Activated CD4-positive, alpha-beta memory T cell treated with anti-CD3 and anti-CD28 coated beads, Interleukin-2, amount 10 ng/mL, durations not matched to agents 7 days and 5 days (primary cell): ENCODE measurements around the gene MCTP1. TPM values are rescaled to one million over a fixed set of nuclear protein-coding genes. Genes with fewer than 3 reads are reported as not detected.

Experiments
- CTCF ChIA-PET: fragments of 350-600 bp; sonication (Branson Sonifier 250); formaldehyde crosslinking; loops from one replicate; lab custom pipeline; 2021; ENCODE audit warnings: antibody characterized with exemption, inconsistent platforms; lab: Charles Lee
- POLR2A ChIA-PET: fragments of 350-600 bp; sonication (Branson Sonifier 250); formaldehyde crosslinking; loops from one replicate; lab custom pipeline; 2021; ENCODE audit warnings: antibody characterized with exemption; lab: Charles Lee
- DNase-seq: peaks from one replicate; pipeline ENCODE4 v3.0.0-alpha.2; 2020
- H3K27ac Mint-ChIP-seq: one replicate; pipeline ENCODE4 v1.8.0; 2021; ENCODE audit warnings: mild to moderate bottlenecking, mixed read lengths
- H3K27me3 Mint-ChIP-seq: one replicate; pipeline ENCODE4 v1.8.0; 2021; ENCODE audit warnings: mixed read lengths
- H3K36me3 Mint-ChIP-seq: one replicate; pipeline ENCODE4 v1.8.0; 2021; ENCODE audit warnings: low read depth, mixed read lengths
- H3K4me1 Mint-ChIP-seq: one replicate; pipeline ENCODE4 v1.8.0; 2021; ENCODE audit warnings: mixed read lengths
- H3K4me3 Mint-ChIP-seq: one replicate; pipeline ENCODE4 v1.8.0; 2021; ENCODE audit warnings: mild to moderate bottlenecking, mixed read lengths
- H3K9me3 Mint-ChIP-seq: one replicate; pipeline ENCODE4 v1.8.0; 2021; ENCODE audit warnings: mixed read lengths
- total RNA-seq, 2 experiments: library from RNA; stranded (reverse); gene quantifications; one replicate each; pipeline ENCODE4 v1.2.3, GENCODE V29; 2021

MCTP1 gene
- total RNA-seq, 2 experiments from 2014 or later, result not detected

- CTCF ChIA-PET, result no interaction called here
- DNase-seq, result no peak
- Mint-ChIP-seq H3K4me3 (no peak overlapping the region), H3K27ac (no peak overlapping the region), H3K27me3 (no peaks in the 10 kb centered on the region), H3K9me3 (no peaks in the 10 kb centered on the region), H3K36me3 (no peaks in the 10 kb centered on the region), H3K4me1 (no peaks in the 10 kb centered on the region)
- POLR2A ChIA-PET, result no interaction called here
These were observed 160.8 kb downstream of the MCTP1 start for GRCh38 chr5:95124101-95124500.

- H3K27me3 Mint-ChIP-seq, result no peaks in the 10 kb centered on the region
- POLR2A ChIA-PET, result no interaction called here
- DNase-seq, result no peak
- CTCF ChIA-PET, result no interaction called here
- no peaks in the 10 kb centered on the region for H3K36me3 Mint-ChIP-seq
- H3K4me3 Mint-ChIP-seq, result no peak overlapping the region
- no peaks in the 10 kb centered on the region for H3K4me1 Mint-ChIP-seq
- H3K9me3 Mint-ChIP-seq, result peaks cover 3% of the 10 kb centered on the region
- no peak overlapping the region for H3K27ac Mint-ChIP-seq
These were observed 170.0 kb downstream of the MCTP1 start for GRCh38 chr5:95114902-95115301.

GRCh38 chr5:95114305-95114704 lies 170.6 kb downstream of the MCTP1 start:
- H3K27ac Mint-ChIP-seq, result no peak overlapping the region
- H3K36me3 Mint-ChIP-seq, result no peaks in the 10 kb centered on the region
- H3K27me3 Mint-ChIP-seq, result no peaks in the 10 kb centered on the region
- CTCF ChIA-PET, result no interaction called here
- no peaks in the 10 kb centered on the region for H3K4me1 Mint-ChIP-seq
- H3K9me3 Mint-ChIP-seq, result peaks cover 3% of the 10 kb centered on the region
- POLR2A ChIA-PET, result no interaction called here
- no peak overlapping the region for H3K4me3 Mint-ChIP-seq
- no peak for DNase-seq

- H3K9me3 Mint-ChIP-seq, result peaks cover 3% of the 10 kb centered on the region
- no peaks in the 10 kb centered on the region for H3K27me3 Mint-ChIP-seq
- no peaks in the 10 kb centered on the region for H3K4me1 Mint-ChIP-seq
- CTCF ChIA-PET, result no interaction called here
- no peak overlapping the region for H3K4me3 Mint-ChIP-seq
- no peak for DNase-seq
- no peaks in the 10 kb centered on the region for H3K36me3 Mint-ChIP-seq
- no peak overlapping the region for H3K27ac Mint-ChIP-seq
- POLR2A ChIA-PET, result no interaction called here
These were observed 171.4 kb downstream of the MCTP1 start for GRCh38 chr5:95113489-95113888.

- Mint-ChIP-seq H3K27me3 (no peaks in the 10 kb centered on the region), H3K4me3 (no peak overlapping the region), H3K36me3 (no peaks in the 10 kb centered on the region), H3K27ac (no peak overlapping the region), H3K9me3 (no peaks in the 10 kb centered on the region), H3K4me1 (no peaks in the 10 kb centered on the region)
- CTCF ChIA-PET, result no interaction called here
- POLR2A ChIA-PET, result no interaction called here
- DNase-seq, result no peak
These were observed 173.8 kb downstream of the MCTP1 start for GRCh38 chr5:95111141-95111540.

- ChIA-PET CTCF (no interaction called here), POLR2A (no interaction called here)
- Mint-ChIP-seq H3K36me3 (no peaks in the 10 kb centered on the region), H3K27me3 (no peaks in the 10 kb centered on the region), H3K4me1 (no peaks in the 10 kb centered on the region), H3K27ac (no peak overlapping the region), H3K4me3 (no peak overlapping the region), H3K9me3 (no peaks in the 10 kb centered on the region)
- no peak for DNase-seq
These were observed 174.8 kb downstream of the MCTP1 start for GRCh38 chr5:95110118-95110517.

- POLR2A ChIA-PET, result no interaction called here
- H3K27me3 Mint-ChIP-seq, result no peaks in the 10 kb centered on the region
- DNase-seq, result no peak
- H3K9me3 Mint-ChIP-seq, result no peaks in the 10 kb centered on the region
- CTCF ChIA-PET, result no interaction called here
- no peaks in the 10 kb centered on the region for H3K4me1 Mint-ChIP-seq
- no peak overlapping the region for H3K27ac Mint-ChIP-seq
- no peaks in the 10 kb centered on the region for H3K36me3 Mint-ChIP-seq
- no peak overlapping the region for H3K4me3 Mint-ChIP-seq
These were observed 177.8 kb downstream of the MCTP1 start for GRCh38 chr5:95107138-95107537.

GRCh38 chr5:95105638-95106037 lies 179.3 kb downstream of the MCTP1 start:
- DNase-seq, result no peak
- H3K27ac Mint-ChIP-seq, result no peak overlapping the region
- H3K9me3 Mint-ChIP-seq, result no peaks in the 10 kb centered on the region
- H3K4me1 Mint-ChIP-seq, result no peaks in the 10 kb centered on the region
- H3K27me3 Mint-ChIP-seq, result no peaks in the 10 kb centered on the region
- ChIA-PET CTCF (no interaction called here), POLR2A (no interaction called here)
- no peaks in the 10 kb centered on the region for H3K36me3 Mint-ChIP-seq
- no peak overlapping the region for H3K4me3 Mint-ChIP-seq

GRCh38 chr5:95102687-95103086 lies 182.2 kb downstream of the MCTP1 start:
- H3K36me3 Mint-ChIP-seq, result no peaks in the 10 kb centered on the region
- CTCF ChIA-PET, result no interaction called here
- no peak overlapping the region for H3K27ac Mint-ChIP-seq
- H3K4me3 Mint-ChIP-seq, result no peak overlapping the region
- H3K9me3 Mint-ChIP-seq, result no peaks in the 10 kb centered on the region
- POLR2A ChIA-PET, result no interaction called here
- DNase-seq, result no peak
- no peaks in the 10 kb centered on the region for H3K4me1 Mint-ChIP-seq
- H3K27me3 Mint-ChIP-seq, result no peaks in the 10 kb centered on the region

GRCh38 chr5:95102080-95102479 lies 182.8 kb downstream of the MCTP1 start:
- no peak for DNase-seq
- no peaks in the 10 kb centered on the region for H3K9me3 Mint-ChIP-seq
- no peaks in the 10 kb centered on the region for H3K4me1 Mint-ChIP-seq
- CTCF ChIA-PET, result no interaction called here
- no peak overlapping the region for H3K4me3 Mint-ChIP-seq
- POLR2A ChIA-PET, result no interaction called here
- no peak overlapping the region for H3K27ac Mint-ChIP-seq
- H3K27me3 Mint-ChIP-seq, result no peaks in the 10 kb centered on the region
- no peaks in the 10 kb centered on the region for H3K36me3 Mint-ChIP-seq

GRCh38 chr5:95100551-95100950 lies 184.3 kb downstream of the MCTP1 start:
- POLR2A ChIA-PET, result no interaction called here
- CTCF ChIA-PET, result no interaction called here
- H3K27me3 Mint-ChIP-seq, result no peaks in the 10 kb centered on the region

GRCh38 chr5:95098012-95098411 lies 186.9 kb downstream of the MCTP1 start:
- DNase-seq, result no peak
- H3K4me3 Mint-ChIP-seq, result no peak overlapping the region
- CTCF ChIA-PET, result no interaction called here
- H3K27ac Mint-ChIP-seq, result no peak overlapping the region
- POLR2A ChIA-PET, result no interaction called here
- no peaks in the 10 kb centered on the region for H3K27me3 Mint-ChIP-seq
- no peaks in the 10 kb centered on the region for H3K36me3 Mint-ChIP-seq
- no peaks in the 10 kb centered on the region for H3K4me1 Mint-ChIP-seq
- H3K9me3 Mint-ChIP-seq, result peaks cover 4% of the 10 kb centered on the region

More at GRCh38 chr5:95100551-95100950, 184.3 kb downstream of the MCTP1 start:
- Mint-ChIP-seq H3K9me3 (peaks cover 3% of the 10 kb centered on the region), H3K27ac (no peak overlapping the region), H3K4me1 (no peaks in the 10 kb centered on the region), H3K4me3 (no peak overlapping the region), H3K36me3 (no peaks in the 10 kb centered on the region)
- no peak for DNase-seq

- no peak overlapping the region for H3K27ac Mint-ChIP-seq
- POLR2A ChIA-PET, result no interaction called here
- no peaks in the 10 kb centered on the region for H3K27me3 Mint-ChIP-seq
These were observed 191.7 kb downstream of the MCTP1 start for GRCh38 chr5:95093211-95093610.

GRCh38 chr5:95090774-95091173 lies 194.1 kb downstream of the MCTP1 start:
- Mint-ChIP-seq H3K27me3 (peaks cover 1% of the 10 kb centered on the region), H3K4me3 (no peak overlapping the region), H3K36me3 (no peaks in the 10 kb centered on the region), H3K9me3 (peaks cover 3% of the 10 kb centered on the region), H3K4me1 (no peaks in the 10 kb centered on the region), H3K27ac (no peak overlapping the region)
- ChIA-PET CTCF (no interaction called here), POLR2A (no interaction called here)
- DNase-seq, result no peak

More at GRCh38 chr5:95093211-95093610, 191.7 kb downstream of the MCTP1 start:
- no peak for DNase-seq
- Mint-ChIP-seq H3K4me3 (no peak overlapping the region), H3K36me3 (no peaks in the 10 kb centered on the region), H3K9me3 (peaks cover 4% of the 10 kb centered on the region), H3K4me1 (no peaks in the 10 kb centered on the region)
- CTCF ChIA-PET, result no interaction called here
